Stomach (tissue), 4 donors: Measurements from ENCODE around the gene EXOC3L1.

Source experiments
- CTCF ChIP-seq, 7 experiments: fragments of 450-650 bp in 4 of 7; fragments of 200-600 bp in 3 of 7; sonication (generic) in 3 of 7; IDR thresholded peaks; one replicate each; pipeline ENCODE4 v1.5.1; 2016 to 2019; ENCODE audit warnings: antibody characterized with exemption in 7 of 7, control low read depth in 2 of 7, mild to moderate bottlenecking in 1 of 7
- POLR2A ChIP-seq, 4 donors: fragments of 450-650 bp; IDR thresholded peaks; one replicate each; pipeline ENCODE4 v1.6.1; 2016; ENCODE audit warnings: antibody characterized with exemption in 4 of 4, control low read depth in 2 of 4, mild to moderate bottlenecking in 1 of 4, moderate library complexity in 1 of 4

- TF ChIP-seq CTCF (IDR thresholded peaks at IDR 0.05), result no peak
- no peak for TF ChIP-seq POLR2A (IDR thresholded peaks at IDR 0.05)
Measured at GRCh38 chr16:67190041-67190440, at the start of gene EXOC3L1.
